HG02852 (cell line): ENCODE measurements around the gene FBXL16.

Experiments
- ATAC-seq: cut with Tn5 transposase; IDR thresholded peaks from one replicate; pipeline ENCODE4 v1.9.1; 2021; ENCODE audit warnings: mild to moderate bottlenecking, moderate library complexity; ENCODE audit not compliant: unreplicated experiment

FBXL16 gene

GRCh38 chr16:734981-735881 lies 29.6 kb upstream of the FBXL16 start:
- no peak for ATAC-seq

DNA sequence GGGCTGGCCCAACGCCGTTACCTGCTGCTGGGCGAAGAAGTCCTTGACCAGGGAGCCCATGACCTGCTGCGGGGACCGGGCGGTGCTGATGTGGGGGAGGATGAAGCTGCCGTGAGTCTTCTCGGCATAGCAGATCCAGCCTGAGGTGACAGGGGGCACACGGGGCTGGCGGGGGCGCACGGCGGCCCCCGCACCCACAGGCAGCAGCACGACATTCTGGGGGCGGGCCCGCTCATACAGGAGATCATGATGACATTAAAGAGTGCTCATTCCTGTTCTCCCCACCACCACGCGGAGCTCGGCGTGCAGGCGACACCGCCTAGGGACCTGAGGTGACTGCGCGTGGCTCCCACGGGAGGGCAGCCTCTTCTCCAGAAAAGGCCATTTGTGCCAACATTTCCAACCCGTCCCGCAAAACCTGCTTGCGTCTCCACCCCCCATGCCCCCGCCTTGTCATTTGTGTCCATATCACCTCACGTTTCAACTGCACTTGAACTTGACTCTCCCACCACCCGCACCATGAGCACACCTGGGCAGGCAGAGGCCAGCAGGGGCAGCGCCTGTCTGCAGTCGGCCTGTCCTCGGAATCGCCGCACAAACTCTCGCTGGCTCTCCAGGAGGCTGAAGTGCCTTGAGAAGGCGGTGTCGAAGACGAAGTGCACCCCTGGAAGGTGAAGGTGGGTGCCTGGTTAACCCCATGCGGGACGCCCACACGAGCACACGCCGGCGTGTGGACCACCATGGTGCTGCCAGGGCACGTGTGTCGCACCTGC lies 28.8 kb upstream of the FBXL16 start:
- no peak for ATAC-seq

DNA sequence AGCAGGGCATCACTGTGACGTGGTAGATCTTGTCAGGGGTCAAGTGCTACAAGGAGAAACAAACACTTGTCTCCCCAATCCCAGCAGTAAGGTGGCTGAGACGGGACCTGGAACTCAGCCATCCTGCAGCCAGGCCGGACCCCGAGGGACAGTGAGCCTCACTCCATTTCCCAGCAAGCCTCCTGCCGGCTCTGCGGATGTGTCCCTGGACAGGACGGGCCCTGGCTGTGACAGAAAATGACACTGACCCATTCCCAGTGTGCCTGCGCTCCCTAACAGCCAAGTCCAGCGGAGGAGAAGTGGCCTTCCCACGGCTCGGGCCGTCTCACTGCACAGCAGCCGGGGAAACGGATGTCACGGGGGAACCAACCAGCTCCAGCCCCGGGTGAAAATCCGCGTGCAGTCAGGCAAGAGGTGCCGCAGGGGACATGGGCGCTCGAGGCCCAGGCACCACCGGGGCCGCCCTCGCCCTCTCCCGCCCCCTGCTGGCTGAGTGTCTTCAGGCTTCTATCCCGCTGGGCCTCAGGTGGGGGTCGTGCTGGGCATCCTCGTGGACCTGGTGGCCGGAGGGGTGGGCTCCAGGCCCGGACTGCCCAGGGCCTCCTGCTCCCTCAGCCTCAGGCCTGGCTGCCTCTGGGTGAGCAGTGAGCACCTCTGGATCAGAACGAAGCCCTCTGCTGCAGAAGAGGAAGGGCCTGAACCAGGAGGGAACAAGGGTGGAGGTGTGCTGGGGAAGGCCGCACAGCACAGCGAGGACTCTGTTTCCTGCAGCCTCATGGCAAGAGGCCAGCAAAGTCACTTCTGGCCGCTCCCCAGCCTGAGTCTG lies 28.0 kb upstream of the FBXL16 start:
- no peak for ATAC-seq

GRCh38 chr16:732936-733335 lies 27.3 kb upstream of the FBXL16 start:
- ATAC-seq: no peak

DNA sequence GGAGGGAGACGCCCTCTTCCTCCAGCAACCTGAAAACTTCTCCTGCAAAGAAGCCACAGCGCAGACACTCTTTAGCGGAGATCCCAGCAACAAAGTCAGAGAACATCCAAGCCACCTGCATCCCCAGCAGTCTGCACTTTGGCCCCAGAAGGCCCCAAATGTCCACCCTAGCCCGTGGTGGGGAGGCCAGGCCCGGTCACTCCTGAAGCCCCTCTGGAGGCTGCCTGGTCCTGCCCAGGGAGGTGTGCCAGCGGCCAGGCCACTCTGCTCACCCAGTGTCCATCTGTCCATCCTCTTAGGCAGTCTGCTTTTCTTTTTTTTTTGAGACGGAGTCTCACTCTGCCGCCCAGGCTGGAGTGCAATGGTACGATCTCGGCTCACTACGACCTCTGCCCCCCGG lies 26.7 kb upstream of the FBXL16 start:
- ATAC-seq: no peak

- no peak for ATAC-seq
Measured at GRCh38 chr16:730666-731509, 25.3 kb upstream of the FBXL16 start.

GRCh38 chr16:729768-730665 lies 24.4 kb upstream of the FBXL16 start:
- ATAC-seq: no peak

DNA sequence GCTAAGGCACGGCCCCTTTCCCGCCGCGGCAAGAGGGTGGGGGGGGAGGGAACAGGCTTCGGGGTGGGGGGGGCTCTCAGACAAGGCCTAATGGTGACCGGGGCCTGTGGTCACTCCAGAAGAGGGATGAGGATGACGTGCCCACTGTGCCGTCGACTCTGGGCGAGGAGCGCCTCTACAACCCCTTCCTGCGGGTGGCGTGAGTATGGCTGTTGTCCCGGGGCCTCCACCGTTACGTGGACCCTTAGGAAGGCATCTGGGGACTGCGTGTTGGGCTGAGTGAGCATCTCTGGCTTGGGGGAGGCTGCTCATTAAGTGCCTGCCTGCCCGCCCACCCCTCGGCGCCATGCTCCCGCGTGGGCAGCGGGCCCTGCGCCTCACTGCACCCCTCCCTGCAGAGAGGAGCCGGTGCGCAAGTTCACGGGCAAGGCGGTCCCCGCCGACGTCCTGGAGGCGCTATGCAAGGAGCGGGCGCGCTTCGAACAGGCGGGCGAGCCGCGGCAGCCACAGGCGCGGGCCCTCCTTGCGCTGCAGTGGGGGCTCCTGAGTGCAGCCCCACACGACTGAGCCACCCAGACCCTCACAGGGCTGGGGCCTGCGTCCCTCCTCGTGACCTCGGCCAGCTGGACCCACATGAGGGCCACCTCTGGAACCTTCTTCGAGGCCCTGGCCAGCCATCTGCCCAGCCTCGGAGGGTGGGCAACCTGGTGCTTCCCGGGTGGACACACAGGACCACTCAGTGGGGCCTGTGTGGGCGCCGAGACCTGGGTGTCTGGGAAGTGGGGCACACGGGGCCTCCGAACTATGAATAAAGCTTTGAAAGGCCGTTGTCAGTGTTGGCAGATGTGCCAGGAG lies 23.5 kb upstream of the FBXL16 start:
- no peak for ATAC-seq

- ATAC-seq: no peak
Measured at GRCh38 chr16:728131-728889, 22.7 kb upstream of the FBXL16 start.

DNA sequence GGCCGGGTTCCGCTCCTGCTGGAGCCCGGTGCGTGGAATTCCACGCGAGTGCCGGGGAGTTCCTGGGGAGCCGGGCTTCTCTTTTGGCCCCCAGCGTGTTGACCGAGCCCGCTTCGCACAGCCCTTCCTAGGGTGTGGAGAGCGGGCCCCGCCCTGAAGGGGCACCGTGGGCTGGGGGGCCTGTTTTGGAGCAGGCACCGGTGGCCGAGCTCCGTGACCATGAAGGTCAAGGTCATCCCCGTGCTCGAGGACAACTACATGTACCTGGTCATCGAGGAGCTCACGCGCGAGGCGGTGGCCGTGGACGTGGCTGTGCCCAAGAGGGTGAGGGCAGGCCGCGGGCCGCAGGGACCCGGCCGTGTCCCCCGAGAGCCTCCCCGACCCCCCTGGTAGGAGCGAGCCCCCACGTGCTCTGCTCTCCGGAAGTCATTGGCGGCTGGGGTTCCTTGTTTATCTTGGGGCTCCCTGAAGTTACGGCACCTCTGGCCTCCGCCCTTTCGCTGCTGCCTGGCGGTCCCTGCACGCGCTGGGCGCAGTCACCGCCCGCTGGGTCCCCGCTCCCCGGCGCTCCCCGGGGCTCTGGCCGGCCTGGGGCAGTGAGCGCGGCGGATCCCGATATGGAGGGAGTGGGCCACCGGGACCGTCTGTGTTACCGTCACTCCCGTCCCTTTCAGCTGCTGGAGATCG lies 21.8 kb upstream of the FBXL16 start:
- ATAC-seq: no peak

DNA sequence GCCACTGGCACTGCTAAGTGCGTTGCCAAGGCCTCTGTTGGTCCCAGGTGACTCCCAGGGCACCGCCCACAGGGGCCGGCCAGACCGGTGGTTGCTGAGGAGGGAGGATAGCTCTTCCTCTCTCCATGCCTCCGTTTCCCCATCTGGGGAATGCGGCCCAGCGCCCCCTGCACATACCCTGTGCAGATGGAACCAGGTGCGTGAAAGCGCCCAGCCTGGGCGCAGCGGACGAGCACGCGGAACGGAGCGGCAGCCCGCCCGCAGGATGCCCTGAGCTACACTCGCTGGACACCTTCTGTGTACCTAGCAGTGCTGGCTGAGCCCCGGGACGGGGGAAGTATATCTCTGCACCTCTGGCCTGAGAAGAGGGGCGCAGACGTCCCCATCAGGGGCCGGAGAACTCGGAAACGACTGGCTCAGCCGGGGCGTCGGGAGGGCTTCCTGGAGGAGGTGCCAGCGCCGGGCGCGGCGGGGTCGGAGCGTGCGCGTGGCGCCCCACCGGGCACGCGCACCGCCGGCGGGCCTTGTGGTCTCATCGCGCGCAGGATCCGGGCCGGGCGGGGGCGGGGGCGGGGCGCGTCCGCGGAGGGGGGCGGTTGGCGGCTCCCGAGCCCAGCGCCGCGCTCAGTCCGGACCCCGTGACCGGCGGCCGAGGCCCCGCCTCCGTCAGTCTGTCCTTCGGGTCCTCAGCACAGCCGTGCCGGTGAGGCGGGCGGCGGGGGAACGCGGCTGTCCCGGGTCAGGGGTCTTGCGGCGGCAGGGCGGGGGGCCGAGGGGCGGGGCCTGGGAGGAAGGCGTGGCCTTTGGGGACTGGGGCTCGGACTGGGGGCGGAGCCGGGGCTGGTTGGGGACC lies 21.1 kb upstream of the FBXL16 start, which contains the start of the genes CCDC78 and HAGHL:
Gene CCDC78 (minus strand): TSS at position 6 of the 853 bp plus-strand sequence. CDS start 76 bp downstream, outside the sequence.
Gene HAGHL (plus strand): TSS at position 669 of the 853 bp plus-strand sequence. CDS start 404 bp downstream, outside the sequence.
- no peak for ATAC-seq

GRCh38 chr16:726188-726437 lies 20.5 kb upstream of the FBXL16 start:
- no peak for ATAC-seq

DNA sequence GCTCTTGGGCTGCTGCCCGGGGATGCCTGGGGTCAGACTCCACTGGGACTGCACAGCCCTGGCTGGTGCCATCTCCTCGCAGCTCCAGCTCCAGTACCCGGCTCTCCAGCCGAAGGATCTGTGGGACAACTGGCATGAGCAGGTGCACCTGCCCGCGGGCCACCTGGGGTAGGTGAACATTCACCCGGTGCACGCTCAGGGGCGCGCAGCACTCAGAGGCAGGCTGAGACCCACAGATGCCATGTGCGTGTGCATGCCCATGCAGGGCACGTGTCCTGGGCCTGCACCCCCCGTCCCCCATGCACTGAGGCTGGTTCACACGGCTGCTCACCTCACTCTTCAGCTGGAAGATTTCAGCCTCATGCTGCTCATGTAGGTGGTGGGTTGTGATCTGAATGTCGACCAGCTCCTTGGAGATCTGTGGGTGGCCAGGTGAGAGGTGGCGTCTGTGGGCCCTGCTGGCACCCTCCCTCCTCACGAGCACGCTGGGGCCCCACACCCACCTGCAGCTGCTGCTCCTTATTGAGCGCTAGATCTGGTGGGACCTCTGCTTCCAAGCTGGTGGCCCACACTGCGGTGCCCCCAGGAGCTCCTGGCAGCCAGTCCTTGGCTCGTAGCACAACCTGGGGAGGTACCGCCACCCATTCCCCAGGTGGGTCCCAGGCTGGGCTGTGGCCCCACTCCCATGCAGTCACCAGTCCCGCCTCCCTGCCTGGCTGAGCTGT lies 20.0 kb upstream of the FBXL16 start:
- ATAC-seq: no peak

GRCh38 chr16:725041-725376 lies 19.4 kb upstream of the FBXL16 start:
- ATAC-seq: no peak

GRCh38 chr16:724188-725040 lies 18.8 kb upstream of the FBXL16 start:
- no peak for ATAC-seq
